ENCODE measurements around the gene EEF1AKMT2. TPM values are rescaled to one million over a fixed set of nuclear protein-coding genes. Genes with fewer than 3 reads are reported as not detected.

Gene EEF1AKMT2
- total and polyA plus RNA-seq, 2 of the 13 experiments (the other 11 are each of a cell fraction or from before 2014, with no cell fraction given): 11.3 to 19.3 TPM

- TF ChIP-seq E2F2 (CRISPR knock-in tag; IDR thresholded peaks at IDR 0.05; ENCODE audit: borderline replicate concordance) (no peak), MAZ (IDR thresholded peaks at IDR 0.05; ENCODE audit: borderline replicate concordance, low read depth, low read length) (0 out of 2 replicates have a peak, but pooled peaks have one; percentile 23), MAZ (CRISPR knock-in tag; IDR thresholded peaks at IDR 0.05; ENCODE audit: low read depth) (no peak), MIER2 (CRISPR knock-in tag; IDR thresholded peaks at IDR 0.05) (no peak), ADNP (CRISPR knock-in tag; IDR thresholded peaks at IDR 0.05) (no peak), YY1 (IDR thresholded peaks at IDR 0.05; ENCODE audit: insufficient read depth, insufficient replicate concordance, low read depth, low read length) (no peak), HNF1A (IDR thresholded peaks at IDR 0.05; ENCODE audit: low read depth) (no peak), HNF1A (CRISPR knock-in tag; IDR thresholded peaks at IDR 0.05; ENCODE audit: borderline replicate concordance) (no peak), THAP7 (CRISPR knock-in tag; IDR thresholded peaks at IDR 0.05) (no peak), CENPX (CRISPR knock-in tag; IDR thresholded peaks at IDR 0.05) (no peak), RAD51 (IDR thresholded peaks at IDR 0.05; ENCODE audit: borderline replicate concordance) (no peak), ATF5 (CRISPR knock-in tag; IDR thresholded peaks at IDR 0.05; ENCODE audit: low read depth) (no peak), ARNTL (CRISPR knock-in tag; IDR thresholded peaks at IDR 0.05) (no peak), ZNF883 (CRISPR knock-in tag; IDR thresholded peaks at IDR 0.05; ENCODE audit: not compliant biosample characterization) (no peak), FOSL2 (CRISPR knock-in tag; IDR thresholded peaks at IDR 0.05) (peak; percentile 47; the same call in 1 of the 2 replicates), DMTF1 (CRISPR knock-in tag; IDR thresholded peaks at IDR 0.05) (no peak), ZNF800 (CRISPR knock-in tag; IDR thresholded peaks at IDR 0.05) (no peak)
Measured at GRCh38 chr10:124708246-124708779, 83.4 kb downstream of the EEF1AKMT2 start (continued).
